Transverse colon (tissue), 4 donors: ENCODE results near the gene TMEM161B.
"Not testable (repeated sequence)": the region's sequence is repeated elsewhere in the genome, so short reads cannot be mapped to it uniquely, and the experiment has no call there.

Experiments used
- EP300 ChIP-seq: sonication (generic); formaldehyde crosslinking; IDR thresholded peaks from one replicate; pipeline ENCODE4 v1.6.1; 2017; ENCODE audit warnings: antibody characterized with exemption, low read depth
- POLR2A ChIP-seq: fragments of 450-650 bp; IDR thresholded peaks from one replicate; pipeline ENCODE4 v1.6.1; 2016; ENCODE audit warnings: antibody characterized with exemption, mild to moderate bottlenecking, moderate library complexity
- POLR2AphosphoS5 ChIP-seq, 3 donors: sonication (generic); formaldehyde crosslinking; IDR thresholded peaks; one replicate each; pipeline ENCODE4 v1.6.1; 2016; ENCODE audit warnings: antibody characterized with exemption in 3 of 3
- TF ChIP-seq, protein P1 (sequence below), 5 experiments: fragments of 200-600 bp in 3 of 5; fragments of 450-650 bp in 2 of 5; sonication (generic) in 3 of 5; IDR thresholded peaks; 1 replicate in 2 of 5; 2 replicates in 3 of 5; pipeline ENCODE4 v1.5.1; 2016 to 2017; ENCODE audit warnings: antibody characterized with exemption in 5 of 5, inconsistent platforms in 3 of 5, mild to moderate bottlenecking in 2 of 5, moderate library complexity in 1 of 5

- TF ChIP-seq, protein P1, sequence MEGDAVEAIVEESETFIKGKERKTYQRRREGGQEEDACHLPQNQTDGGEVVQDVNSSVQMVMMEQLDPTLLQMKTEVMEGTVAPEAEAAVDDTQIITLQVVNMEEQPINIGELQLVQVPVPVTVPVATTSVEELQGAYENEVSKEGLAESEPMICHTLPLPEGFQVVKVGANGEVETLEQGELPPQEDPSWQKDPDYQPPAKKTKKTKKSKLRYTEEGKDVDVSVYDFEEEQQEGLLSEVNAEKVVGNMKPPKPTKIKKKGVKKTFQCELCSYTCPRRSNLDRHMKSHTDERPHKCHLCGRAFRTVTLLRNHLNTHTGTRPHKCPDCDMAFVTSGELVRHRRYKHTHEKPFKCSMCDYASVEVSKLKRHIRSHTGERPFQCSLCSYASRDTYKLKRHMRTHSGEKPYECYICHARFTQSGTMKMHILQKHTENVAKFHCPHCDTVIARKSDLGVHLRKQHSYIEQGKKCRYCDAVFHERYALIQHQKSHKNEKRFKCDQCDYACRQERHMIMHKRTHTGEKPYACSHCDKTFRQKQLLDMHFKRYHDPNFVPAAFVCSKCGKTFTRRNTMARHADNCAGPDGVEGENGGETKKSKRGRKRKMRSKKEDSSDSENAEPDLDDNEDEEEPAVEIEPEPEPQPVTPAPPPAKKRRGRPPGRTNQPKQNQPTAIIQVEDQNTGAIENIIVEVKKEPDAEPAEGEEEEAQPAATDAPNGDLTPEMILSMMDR (IDR thresholded peaks at IDR 0.05) = not testable (repeated sequence)
- not testable (repeated sequence) for TF ChIP-seq EP300; POLR2AphosphoS5 (IDR thresholded peaks at IDR 0.05); POLR2A
Measured at GRCh38 chr5:88264565-88264964, 4.1 kb downstream of the TMEM161B start.
